DND-41 (cell line): Measurements from ENCODE around the gene KRT83.

ENCODE experiments used
- EZH2 ChIP-seq: IDR thresholded peaks from 3 replicates; pipeline ENCODE4 v1.6.1; 2012; ENCODE audit warnings: borderline replicate concordance, low read depth, mild to moderate bottlenecking, moderate library complexity, low read length, inconsistent platforms; ENCODE audit not compliant: severe bottlenecking
- TF ChIP-seq, protein P1 (sequence below): IDR thresholded peaks from 2 replicates; pipeline ENCODE4 v1.5.1; 2012; ENCODE audit warnings: borderline replicate concordance, low read length, moderate library complexity, mild to moderate bottlenecking; ENCODE audit not compliant: poor library complexity, severe bottlenecking; ENCODE audit errors: extremely low read depth

DNA sequence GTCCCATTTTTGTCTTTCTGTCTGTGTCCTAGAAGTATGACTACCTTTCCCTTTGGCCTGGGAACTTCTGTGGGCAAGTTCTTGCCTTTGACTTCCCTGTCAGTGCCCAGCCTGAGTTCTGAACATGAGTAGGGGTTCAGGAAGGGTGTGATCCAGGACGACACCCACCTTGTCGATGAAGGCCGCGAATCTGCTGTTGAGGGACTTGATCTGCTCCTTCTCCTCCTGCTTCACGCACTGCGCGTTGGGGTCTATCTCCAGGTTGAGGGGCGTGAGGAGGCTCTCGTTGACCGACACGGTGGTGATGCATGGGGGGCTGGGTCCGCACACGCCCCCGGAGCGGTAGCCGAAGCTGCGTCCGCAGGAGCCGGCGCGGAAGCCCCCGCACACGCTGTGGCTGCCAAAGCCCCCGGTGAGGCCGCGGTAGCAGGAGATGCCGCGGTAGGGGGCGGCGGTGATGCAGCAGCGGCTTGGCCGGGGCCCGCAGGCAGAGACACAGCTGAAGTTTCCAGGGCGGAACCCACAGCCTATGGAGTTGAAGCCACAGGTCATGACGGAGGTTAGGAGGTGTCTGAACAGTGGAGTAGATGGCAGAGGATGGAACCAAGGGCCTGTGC lies at the start of gene KRT83:
- TF ChIP-seq, protein P1, sequence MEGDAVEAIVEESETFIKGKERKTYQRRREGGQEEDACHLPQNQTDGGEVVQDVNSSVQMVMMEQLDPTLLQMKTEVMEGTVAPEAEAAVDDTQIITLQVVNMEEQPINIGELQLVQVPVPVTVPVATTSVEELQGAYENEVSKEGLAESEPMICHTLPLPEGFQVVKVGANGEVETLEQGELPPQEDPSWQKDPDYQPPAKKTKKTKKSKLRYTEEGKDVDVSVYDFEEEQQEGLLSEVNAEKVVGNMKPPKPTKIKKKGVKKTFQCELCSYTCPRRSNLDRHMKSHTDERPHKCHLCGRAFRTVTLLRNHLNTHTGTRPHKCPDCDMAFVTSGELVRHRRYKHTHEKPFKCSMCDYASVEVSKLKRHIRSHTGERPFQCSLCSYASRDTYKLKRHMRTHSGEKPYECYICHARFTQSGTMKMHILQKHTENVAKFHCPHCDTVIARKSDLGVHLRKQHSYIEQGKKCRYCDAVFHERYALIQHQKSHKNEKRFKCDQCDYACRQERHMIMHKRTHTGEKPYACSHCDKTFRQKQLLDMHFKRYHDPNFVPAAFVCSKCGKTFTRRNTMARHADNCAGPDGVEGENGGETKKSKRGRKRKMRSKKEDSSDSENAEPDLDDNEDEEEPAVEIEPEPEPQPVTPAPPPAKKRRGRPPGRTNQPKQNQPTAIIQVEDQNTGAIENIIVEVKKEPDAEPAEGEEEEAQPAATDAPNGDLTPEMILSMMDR = no peak
- TF ChIP-seq EZH2 = no peak
